ENCODE data around the gene SPTB.

Gene SPTB

DNA sequence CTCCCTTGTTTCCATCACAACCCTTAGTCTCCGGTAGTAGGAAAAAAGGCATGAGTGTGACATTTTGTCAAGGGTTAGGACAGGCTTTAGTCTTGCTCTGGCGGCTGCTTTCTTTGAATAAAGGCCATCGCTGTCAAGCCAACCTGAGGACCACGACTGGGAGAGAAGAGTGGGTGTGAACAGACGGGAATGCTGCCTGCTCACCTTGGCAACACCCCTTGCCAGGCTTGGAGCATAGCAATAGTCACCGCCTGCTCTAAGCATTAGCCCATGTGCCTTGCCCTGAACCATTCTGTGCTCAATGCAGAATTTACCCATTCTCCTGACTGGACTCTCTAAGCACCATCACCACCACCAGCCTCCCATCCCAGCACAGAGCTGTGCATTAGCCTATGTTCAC lies 36.2 kb downstream of the SPTB start:
- no peaks in the 10 kb centered on the region for H3K27me3 ChIP-seq
- no peak overlapping the region for H3K4me3 ChIP-seq
- H4K20me1 ChIP-seq: no peaks in the 10 kb centered on the region
- TF ChIP-seq Cebpa-rat (IDR thresholded peaks at IDR 0.05): no peak
- H3K4me1 ChIP-seq: no peaks in the 10 kb centered on the region
- H3K9ac ChIP-seq: no peak overlapping the region
- H3K36me3 ChIP-seq: no peaks in the 10 kb centered on the region
- H3K9me3 ChIP-seq: no peaks in the 10 kb centered on the region
- H3K27ac ChIP-seq: no peak overlapping the region
- H3K4me2 ChIP-seq: no peak overlapping the region

DNA sequence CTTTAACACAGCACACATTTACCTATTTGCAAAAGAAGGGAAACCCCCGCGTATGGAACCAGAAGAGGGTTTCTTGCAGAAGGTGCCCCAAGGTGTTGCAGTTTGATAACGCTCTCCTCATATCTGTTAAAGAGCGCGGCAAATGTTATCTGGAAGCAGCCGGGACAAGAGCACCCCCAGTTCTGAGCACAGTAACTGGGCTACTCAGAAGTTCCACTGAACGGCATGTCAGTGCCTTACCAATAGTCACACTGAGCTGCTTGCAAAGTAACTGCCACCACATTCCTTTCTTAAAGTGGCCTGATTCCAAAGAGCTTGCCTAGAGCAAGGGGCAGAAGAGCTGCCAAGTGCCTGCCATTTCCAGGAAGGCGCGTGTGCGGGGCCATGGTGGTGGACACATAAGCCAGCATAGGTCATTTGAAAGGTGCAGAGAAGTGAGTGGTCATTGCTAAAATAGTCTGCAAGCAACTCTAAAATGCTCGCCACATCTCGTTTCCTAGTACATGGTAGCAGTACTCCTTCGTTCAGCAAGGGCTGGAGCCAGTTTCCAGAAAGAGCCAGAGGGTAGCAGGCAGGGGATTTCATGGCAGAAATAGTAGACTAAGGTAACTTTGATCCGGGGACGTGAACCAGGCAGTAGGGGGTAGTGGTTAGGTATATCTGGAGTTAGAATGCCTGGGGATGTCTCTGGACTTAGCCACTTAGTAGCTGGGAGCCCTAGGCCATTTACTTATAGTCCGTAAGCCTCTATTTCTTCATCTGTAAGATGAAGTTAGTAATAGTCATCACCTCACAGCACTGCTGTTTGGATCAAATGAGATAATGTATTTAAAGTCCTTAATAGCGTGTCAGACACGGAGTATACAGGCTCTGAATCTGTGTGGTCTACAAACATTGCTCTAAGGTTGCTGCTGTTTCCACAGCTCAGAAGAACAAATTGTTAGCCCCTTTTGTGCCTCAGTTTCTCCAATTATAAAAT lies 37.6 kb downstream of the SPTB start:
- TF ChIP-seq Cebpa-rat (IDR thresholded peaks at IDR 0.05): no peak
- H3K27me3 ChIP-seq: no peaks in the 10 kb centered on the region
- H3K27ac ChIP-seq: no peak overlapping the region
- no peak overlapping the region for H3K4me2 ChIP-seq
- no peaks in the 10 kb centered on the region for H4K20me1 ChIP-seq
- H3K36me3 ChIP-seq: no peaks in the 10 kb centered on the region
- no peaks in the 10 kb centered on the region for H3K9me3 ChIP-seq
- H3K4me1 ChIP-seq: no peaks in the 10 kb centered on the region
- no peak overlapping the region for H3K4me3 ChIP-seq
- no peak overlapping the region for H3K9ac ChIP-seq

DNA sequence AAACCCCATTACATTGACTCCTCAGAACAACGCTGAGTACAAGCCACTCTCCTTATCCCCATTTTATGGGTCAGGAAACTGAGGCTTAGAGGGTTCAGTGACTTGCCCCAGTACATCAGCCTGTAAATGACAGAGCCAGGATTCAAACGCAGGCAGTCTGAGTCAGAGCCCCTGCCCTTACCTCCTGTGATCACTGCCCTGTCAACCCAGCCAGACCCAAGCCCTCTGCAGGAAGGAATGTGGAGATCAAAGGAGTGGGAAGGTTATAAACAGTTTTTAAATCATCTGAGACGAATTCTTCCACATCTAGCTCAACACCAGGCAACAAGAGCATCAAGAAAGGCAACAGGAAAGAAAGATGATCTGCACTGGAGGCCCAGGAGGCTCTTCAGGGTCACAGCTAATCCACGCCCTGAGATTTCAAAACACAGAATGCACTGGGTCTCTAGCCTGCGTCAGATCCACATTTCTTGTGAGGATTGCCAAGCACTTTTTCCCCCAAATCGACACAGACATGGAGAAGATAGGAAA lies 38.5 kb downstream of the SPTB start:
- Histone ChIP-seq H3K4me3 (no peak overlapping the region), H3K36me3 (no peaks in the 10 kb centered on the region), H4K20me1 (no peaks in the 10 kb centered on the region), H3K27me3 (no peaks in the 10 kb centered on the region), H3K27ac (no peak overlapping the region), H3K9me3 (no peaks in the 10 kb centered on the region), H3K4me2 (no peak overlapping the region), H3K4me1 (no peaks in the 10 kb centered on the region), H3K9ac (no peak overlapping the region)
- TF ChIP-seq Cebpa-rat (IDR thresholded peaks at IDR 0.05): no peak

DNA sequence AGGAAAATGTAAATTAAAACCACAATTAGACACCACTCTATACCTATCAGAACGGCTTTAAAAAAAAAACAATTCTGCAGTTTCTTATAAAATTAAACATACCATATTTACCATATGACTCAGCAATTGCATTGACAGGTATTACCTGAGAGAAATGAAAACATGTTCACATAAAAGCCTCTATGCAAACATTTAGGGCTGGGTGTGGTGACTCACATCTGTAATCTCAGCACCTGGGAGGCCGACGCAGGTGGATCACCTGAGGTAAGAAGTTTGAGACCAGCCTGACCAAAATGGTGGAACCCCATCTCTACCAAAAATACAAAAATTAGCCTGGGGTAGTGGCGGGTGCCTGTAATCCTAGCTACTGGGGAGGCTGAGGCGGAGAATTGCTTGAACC lies 41.1 kb downstream of the SPTB start:
- H3K9me3 ChIP-seq: no peaks in the 10 kb centered on the region

DNA sequence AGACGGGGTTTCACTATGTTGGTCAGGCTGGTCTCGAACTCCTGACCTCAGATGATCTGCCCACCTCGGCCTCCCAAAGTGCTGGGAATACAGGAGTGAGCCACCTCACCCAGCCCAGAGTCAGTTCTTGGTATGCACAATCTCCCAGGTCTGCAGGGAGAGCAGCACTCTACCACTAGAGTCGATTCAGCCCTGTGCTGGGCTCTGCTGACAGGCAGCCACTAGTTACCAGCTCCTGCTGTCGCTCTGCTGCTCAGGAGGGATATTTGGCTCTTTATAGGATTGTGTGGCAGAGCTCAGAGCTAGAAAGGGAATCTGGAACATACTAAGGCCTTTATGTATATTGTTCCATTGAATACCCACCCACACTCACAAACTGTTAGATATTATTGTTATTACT lies 44.3 kb downstream of the SPTB start:
- H3K27me3 ChIP-seq: no peaks in the 10 kb centered on the region
- H3K4me1 ChIP-seq: peaks cover 6% of the 10 kb centered on the region
- no peak overlapping the region for H3K4me2 ChIP-seq
- H3K27ac ChIP-seq: no peak overlapping the region
- no peak for TF ChIP-seq Cebpa-rat (IDR thresholded peaks at IDR 0.05)
- H3K36me3 ChIP-seq: no peaks in the 10 kb centered on the region
- no peak overlapping the region for H3K9ac ChIP-seq
- H3K4me3 ChIP-seq: no peak overlapping the region
- H3K9me3 ChIP-seq: no peaks in the 10 kb centered on the region
- H4K20me1 ChIP-seq: no peaks in the 10 kb centered on the region

More for the DNA sequence above, 41.1 kb downstream of the SPTB start:
- H4K20me1 ChIP-seq: no peaks in the 10 kb centered on the region
- H3K27ac ChIP-seq: no peak overlapping the region
- H3K27me3 ChIP-seq: no peaks in the 10 kb centered on the region
- no peak overlapping the region for H3K4me3 ChIP-seq
- H3K36me3 ChIP-seq: no peaks in the 10 kb centered on the region
- no peak overlapping the region for H3K4me2 ChIP-seq
- no peak for TF ChIP-seq Cebpa-rat (IDR thresholded peaks at IDR 0.05)
- no peak overlapping the region for H3K9ac ChIP-seq
- H3K4me1 ChIP-seq: no peaks in the 10 kb centered on the region

DNA sequence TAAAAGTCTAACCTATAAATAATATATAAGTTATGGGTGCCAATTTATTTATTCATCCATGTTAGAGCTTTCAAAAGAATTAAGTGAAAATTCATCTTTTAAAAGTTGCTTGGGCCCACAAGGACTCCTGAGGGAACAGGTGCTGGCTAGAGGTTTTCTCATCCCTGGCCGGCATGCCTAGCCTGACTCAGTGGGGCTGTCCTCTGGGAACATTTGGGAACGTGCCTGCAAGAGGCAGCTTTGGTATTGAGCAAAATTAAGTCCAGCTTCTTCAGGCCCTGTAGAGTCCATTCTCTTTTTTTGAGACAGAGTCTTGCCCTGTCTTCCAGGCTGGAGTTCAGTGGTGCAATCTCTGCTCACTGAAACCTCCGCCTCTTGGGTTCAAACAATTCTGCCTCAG lies 44.7 kb downstream of the SPTB start:
- H3K9ac ChIP-seq: no peak overlapping the region
- no peaks in the 10 kb centered on the region for H4K20me1 ChIP-seq
- H3K36me3 ChIP-seq: no peaks in the 10 kb centered on the region
- no peaks in the 10 kb centered on the region for H3K27me3 ChIP-seq
- peaks cover 6% of the 10 kb centered on the region for H3K4me1 ChIP-seq
- TF ChIP-seq Cebpa-rat (IDR thresholded peaks at IDR 0.05): no peak
- no peak overlapping the region for H3K4me2 ChIP-seq
- no peaks in the 10 kb centered on the region for H3K9me3 ChIP-seq
- H3K27ac ChIP-seq: no peak overlapping the region
- H3K4me3 ChIP-seq: no peak overlapping the region

DNA sequence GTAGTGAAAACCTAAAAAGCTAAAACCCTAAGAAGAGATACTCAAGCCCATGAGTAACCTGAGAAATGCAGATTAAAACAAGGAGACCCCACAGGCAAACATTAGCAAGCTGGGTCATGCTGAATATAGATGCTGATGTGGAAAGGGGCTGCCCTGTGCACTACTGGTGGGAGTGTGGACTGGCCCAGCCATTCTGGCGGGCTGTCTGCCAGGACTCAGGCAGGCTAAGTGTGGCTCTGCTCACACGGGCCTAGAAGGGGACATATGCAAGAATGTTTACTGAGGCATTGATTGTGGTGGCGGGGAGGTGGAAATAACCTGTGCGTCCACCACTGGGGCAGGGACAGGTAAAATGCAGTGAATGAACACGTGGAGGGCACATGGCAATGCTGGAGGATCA lies 48.3 kb downstream of the SPTB start:
- Histone ChIP-seq H3K27ac (no peak overlapping the region), H3K9ac (no peak overlapping the region), H3K4me2 (no peak overlapping the region), H4K20me1 (no peaks in the 10 kb centered on the region), H3K4me1 (peaks cover 6% of the 10 kb centered on the region), H3K27me3 (no peaks in the 10 kb centered on the region), H3K36me3 (no peaks in the 10 kb centered on the region), H3K4me3 (no peak overlapping the region), H3K9me3 (no peaks in the 10 kb centered on the region)
- TF ChIP-seq Cebpa-rat (IDR thresholded peaks at IDR 0.05): no peak

DNA sequence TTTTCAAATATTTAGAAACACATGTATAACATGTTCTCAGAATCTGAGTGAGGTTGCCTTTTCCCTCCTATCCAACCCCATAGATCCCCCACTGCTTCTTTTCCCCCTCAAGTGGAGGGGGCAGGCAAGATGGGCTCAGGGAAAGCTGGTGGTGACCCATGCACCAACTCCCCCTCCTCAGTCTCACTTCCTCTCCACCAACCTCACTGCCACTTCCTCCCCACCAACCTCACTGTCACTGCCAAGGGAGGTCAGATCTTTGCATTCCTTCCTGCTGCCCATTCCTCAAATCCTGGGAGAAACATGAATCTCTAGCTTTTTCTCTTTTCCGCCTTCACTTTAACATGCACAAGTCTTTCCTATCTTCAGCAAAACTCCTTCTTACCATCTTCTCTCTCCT lies 48.7 kb downstream of the SPTB start:
- no peaks in the 10 kb centered on the region for H3K27me3 ChIP-seq

DNA sequence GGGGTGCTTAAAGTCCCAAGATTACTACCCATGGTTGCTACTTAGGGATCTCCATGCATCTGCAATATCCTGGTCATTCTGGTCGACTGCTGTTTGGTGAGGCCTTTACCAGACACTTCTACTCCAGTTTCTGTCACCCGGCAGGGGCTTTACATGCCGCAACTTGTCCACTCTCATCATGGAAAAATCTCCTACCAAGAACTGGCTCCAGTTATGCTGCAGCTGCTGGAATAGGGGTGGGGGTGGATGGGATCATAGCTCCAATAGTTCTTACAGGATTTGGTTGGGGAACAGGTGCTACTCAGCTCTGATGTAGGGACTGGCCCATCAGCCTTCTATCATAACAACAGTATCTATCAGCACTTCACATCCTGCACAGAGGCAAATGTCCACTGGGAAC lies 51.6 kb downstream of the SPTB start:
- no peak overlapping the region for H3K4me2 ChIP-seq
- H3K4me3 ChIP-seq: no peak overlapping the region
- no peak overlapping the region for H3K9ac ChIP-seq
- H3K4me1 ChIP-seq: peaks cover 13% of the 10 kb centered on the region
- no peaks in the 10 kb centered on the region for H3K9me3 ChIP-seq
- H3K27me3 ChIP-seq: no peaks in the 10 kb centered on the region
- no peaks in the 10 kb centered on the region for H3K36me3 ChIP-seq
- no peaks in the 10 kb centered on the region for H4K20me1 ChIP-seq
- no peak for TF ChIP-seq Cebpa-rat (IDR thresholded peaks at IDR 0.05)
- no peak overlapping the region for H3K27ac ChIP-seq

More for the DNA sequence above, 48.7 kb downstream of the SPTB start:
- Histone ChIP-seq H3K4me2 (0 out of 2 replicates have a peak overlapping the region, but pooled peaks have one; percentile 5), H3K4me1 (peaks cover 6% of the 10 kb centered on the region), H3K9ac (no peak overlapping the region), H3K9me3 (no peaks in the 10 kb centered on the region), H4K20me1 (no peaks in the 10 kb centered on the region), H3K27ac (no peak overlapping the region), H3K4me3 (no peak overlapping the region), H3K36me3 (no peaks in the 10 kb centered on the region)
- no peak for TF ChIP-seq Cebpa-rat (IDR thresholded peaks at IDR 0.05)

DNA sequence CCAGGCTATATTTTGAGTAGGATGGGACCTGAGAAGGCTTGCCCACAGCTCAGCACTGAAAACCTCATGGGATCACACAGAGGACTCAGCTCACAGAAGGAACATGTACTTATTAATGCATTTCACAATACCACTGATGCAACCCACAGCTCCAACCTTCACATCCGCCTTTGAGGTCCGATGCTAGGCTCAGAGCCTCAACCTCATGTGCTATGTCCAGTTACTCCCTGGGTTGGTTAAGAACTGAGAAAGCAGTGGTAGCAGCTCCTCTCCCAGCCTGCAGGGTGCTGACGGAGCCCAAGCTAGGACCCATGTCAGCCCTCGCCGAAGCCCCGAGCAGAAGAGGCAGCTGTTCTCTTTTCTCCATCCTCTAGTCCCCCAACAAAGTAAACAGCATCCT lies 52.9 kb downstream of the SPTB start:
- Histone ChIP-seq H3K4me3 (no peak overlapping the region), H3K9me3 (no peaks in the 10 kb centered on the region), H4K20me1 (no peaks in the 10 kb centered on the region), H3K4me2 (no peak overlapping the region), H3K27ac (no peak overlapping the region), H3K4me1 (peaks cover 25% of the 10 kb centered on the region), H3K36me3 (no peaks in the 10 kb centered on the region), H3K27me3 (no peaks in the 10 kb centered on the region), H3K9ac (no peak overlapping the region)
- no peak for TF ChIP-seq Cebpa-rat (IDR thresholded peaks at IDR 0.05)

Measured in BLaER1 (cell line).